Choroid plexus epithelial cell (primary cell): ENCODE results near the gene BCL2L13.
A peak's percentile ranks its signal among the peaks of the same experiment; 100 is the strongest.
"Not testable (repeated sequence)": the region's sequence is repeated elsewhere in the genome, so short reads cannot be mapped to it uniquely, and the experiment has no call there.

ENCODE experiments used
- DNase-seq: peaks from one replicate; pipeline ENCODE4 v3.0.0-alpha.2; 2010; ENCODE audit warnings: low read depth
- H3K4me3 ChIP-seq: 2 replicates; pipeline ENCODE4 v1.5.1; 2011; ENCODE audit warnings: low read depth, mild to moderate bottlenecking, control low read depth, low read length, moderate library complexity
- CTCF ChIP-seq: conservative IDR thresholded peaks from 2 replicates; pipeline ENCODE4 v1.5.1; 2011; ENCODE audit warnings: low read depth, mild to moderate bottlenecking, control low read depth, inconsistent platforms, low read length, moderate library complexity

Gene BCL2L13

GRCh38 chr22:17665854-17666253 is 27.3 kb downstream of the BCL2L13 start:
- DNase-seq: peak; percentile 22
- TF ChIP-seq CTCF: no peak
- H3K4me3 ChIP-seq: no peak overlapping the region

GRCh38 chr22:17671521-17672092 is 33.0 kb downstream of the BCL2L13 start:
- not testable (repeated sequence) for H3K4me3 ChIP-seq
- peak; percentile 9 for DNase-seq

GRCh38 chr22:17672417-17672991 is 33.9 kb downstream of the BCL2L13 start:
- no peak for TF ChIP-seq CTCF
- DNase-seq: peak; percentile 25
- no peak overlapping the region for H3K4me3 ChIP-seq

- no peak for DNase-seq
- TF ChIP-seq CTCF: no peak
- H3K4me3 ChIP-seq: no peak overlapping the region
Measured at GRCh38 chr22:17674152-17674551, 35.6 kb downstream of the BCL2L13 start.

GRCh38 chr22:17675584-17675983 is 37.0 kb downstream of the BCL2L13 start:
- no peak for DNase-seq
- no peak for TF ChIP-seq CTCF
- H3K4me3 ChIP-seq: no peak overlapping the region

- no peak for TF ChIP-seq CTCF
- H3K4me3 ChIP-seq: no peak overlapping the region
- no peak for DNase-seq
Measured at GRCh38 chr22:17678817-17679385, 40.3 kb downstream of the BCL2L13 start.

GRCh38 chr22:17684245-17684644 is 45.7 kb downstream of the BCL2L13 start:
- TF ChIP-seq CTCF: no peak
- no peak overlapping the region for H3K4me3 ChIP-seq
- no peak for DNase-seq
